Heart left ventricle (tissue), 16 donors: ENCODE results near the gene MED15. TPM values are rescaled to one million over a fixed set of nuclear protein-coding genes. Genes with fewer than 3 reads are reported as not detected.

Source experiments
- ATAC-seq, 4 donors: fragments of 200-7000 bp; cut with Tn5 transposase; one replicate each; pipeline ENCODE4 v1.9.1; 2020 to 2022; ENCODE audit warnings: moderate library complexity in 4 of 4, mild to moderate bottlenecking in 3 of 4, moderate number of reproducible peaks in 1 of 4
- DNase-seq, 5 donors: peaks; one replicate each; pipeline ENCODE4 v3.0.0-alpha.2; 2020
- H3K27ac ChIP-seq, 12 donors: fragments of 200-600 bp; sonication (generic) in 4 of 12; one replicate each; pipeline versions ENCODE4 v1.5.0 to v1.8.0; 2016 to 2022; ENCODE audit warnings: mild to moderate bottlenecking in 2 of 12
- H3K27me3 ChIP-seq, 9 donors: fragments of 200-600 bp; sonication (generic) in 2 of 9; one replicate each; pipeline versions ENCODE4 v1.5.1 to v1.8.0; 2016 to 2022; ENCODE audit warnings: mild to moderate bottlenecking in 3 of 9
- H3K36me3 ChIP-seq, 9 donors: fragments of 200-600 bp; sonication (generic) in 2 of 9; one replicate each; pipeline versions ENCODE4 v1.5.0 to v1.8.0; 2018 to 2022; ENCODE audit warnings: mild to moderate bottlenecking in 2 of 9
- H3K4me1 ChIP-seq, 12 donors: fragments of 200-600 bp; sonication (generic) in 4 of 12; one replicate each; pipeline versions ENCODE4 v1.5.0 to v1.8.0; 2016 to 2022; ENCODE audit warnings: mild to moderate bottlenecking in 3 of 12
- H3K4me3 ChIP-seq, 12 donors: fragments of 200-600 bp; sonication (generic) in 4 of 12; one replicate each; pipeline versions ENCODE4 v1.5.0 to v1.8.0; 2017 to 2022; ENCODE audit warnings: mild to moderate bottlenecking in 9 of 12, moderate library complexity in 4 of 12
- H3K9me3 ChIP-seq, 12 donors: fragments of 200-600 bp; sonication (generic) in 4 of 12; one replicate each; pipeline versions ENCODE4 v1.5.0 to v1.8.0; 2016 to 2022; ENCODE audit warnings: mild to moderate bottlenecking in 1 of 12
- CTCF ChIP-seq, 12 donors: fragments of 200-600 bp; sonication (generic) in 4 of 12; IDR thresholded peaks; one replicate each; pipeline versions ENCODE4 v1.5.0 to v1.8.0; 2018 to 2022; ENCODE audit warnings: antibody characterized with exemption in 12 of 12, mild to moderate bottlenecking in 5 of 12
- POLR2A ChIP-seq, 2 donors: fragments of 450-650 bp; IDR thresholded peaks; one replicate each; pipeline ENCODE4 v1.6.1; 2017; ENCODE audit warnings: antibody characterized with exemption in 2 of 2, mild to moderate bottlenecking in 2 of 2, moderate library complexity in 2 of 2
- WGBS, 4 donors: extraction: QIAGEN DNeasy Blood & Tissue Kit in 2 of 4; methylation state at CpG; one replicate each; pipeline versions ENCODE4 v1.1.5 to v1.1.7; 2013 to 2018; 5-methylcytosine and 5-hydroxymethylcytosine counted together
- intact Hi-C, 10 donors: fragments of 100-400 bp; cut with DNase I; formaldehyde crosslinking; loops; one replicate each; pipeline versions ENCODE4 v1.11.1 to v1.14.2; 2022
- polyA plus RNA-seq, 2 donors: library from polyadenylated mRNA; stranded (reverse); fragments of 200-250 nt; gene quantifications; one replicate each; pipeline ENCODE4 v1.2.3, GENCODE V29; 2013
- total RNA-seq, 9 donors: library from RNA; depleted of rRNA in 2 of 9; stranded (reverse); fragments of >200 nt in 2 of 9; fragmentation: NEBNext Ultra II Directional in 3 of 9; extraction: Animal tissue kit (Norgen Biotek cat#: 25700) in 3 of 9; gene quantifications; one replicate each; pipeline versions ENCODE4 v1.1.0 to v1.2.4, GENCODE V29; 2016 to 2023
- donor health status: ischemic (EF 13 %, LVEDD 7.1; RV severe dilation, severe dysfunction).
- donor health status: healthy with polysubstance abuse.
- donor health status: DM: no; HTN: yes; CAD: no.
- donor health status: DM: no; HTN: no; CAD: no.
- donor health status: ischemic (EF 25% LVEDD 6.9; RV normal size, moderate dysfunction).
- donor health status: ischemic (EF 25% LVEDD 5.7; RV mildly dilated, moderate dysfunction).
- donor health status: healthy.
- donor health status: DM: yes; HTN: yes; CAD: no.
- donor health status: ischemic (EF 35%, LVEDD 5.7; RV mildly dilated, moderate dysfunction).
- donor health status: nonischemic (EF 11% LVEDD 7.7; RV severe dilation, severe dysfunction).
- donor health status: DM: yes; HTN: yes; CAD: no.
- donor health status: PGD.
- donor health status: ischemic (EF 29% LVEDD 5.4; RV normal size, mild dysfunction).
- donor health status: nonischemic (EF 23%, LVEDD 6.1; RV moderate dilation, normal function).

Gene MED15
- total and polyA plus RNA-seq, 11 donors = 27.9 to 78.3 (median 43.0) TPM

- H3K4me3 ChIP-seq = no peak overlapping the region
- DNase-seq (no peak), ATAC-seq (no peak)
- peaks cover 0 to 80% (median 67%) of the 10 kb centered on the region in 9 donors for H3K36me3 ChIP-seq
- no peak for TF ChIP-seq POLR2A (IDR thresholded peaks at IDR 0.05)
- TF ChIP-seq CTCF (IDR thresholded peaks at IDR 0.05) = no peak
- intact Hi-C loops = no loop called here
- no peak overlapping the region for H3K27ac ChIP-seq
- no peaks in the 10 kb centered on the region for H3K9me3 ChIP-seq
- WGBS, 4 donors = 77 to 87% (median 84%) methylated on average over 23 to 26 of the region's 26 CpGs
- no peaks in the 10 kb centered on the region for H3K27me3 ChIP-seq
- no peaks in the 10 kb centered on the region for H3K4me1 ChIP-seq
Measured at GRCh38 chr22:20584872-20585638, 77.6 kb downstream of the MED15 start.

GRCh38 chr22:20585639-20586402 is 78.4 kb downstream of the MED15 start:
- no peak overlapping the region for H3K4me3 ChIP-seq
- peaks cover 0 to 73% (median 61%) of the 10 kb centered on the region in 9 donors for H3K36me3 ChIP-seq
- H3K9me3 ChIP-seq = no peaks in the 10 kb centered on the region
- WGBS, 4 donors = 85 to 100% (median 94%) methylated on average over 3 to 12 of the region's 12 CpGs
- no peak for TF ChIP-seq CTCF (IDR thresholded peaks at IDR 0.05)
- TF ChIP-seq POLR2A (IDR thresholded peaks at IDR 0.05) = no peak
- no peak overlapping the region for H3K27ac ChIP-seq
- DNase-seq = no peak
- intact Hi-C loops = no loop called here
- H3K4me1 ChIP-seq = no peaks in the 10 kb centered on the region
- ATAC-seq = no peak
- no peaks in the 10 kb centered on the region for H3K27me3 ChIP-seq

GRCh38 chr22:20586403-20586745 is 79.0 kb downstream of the MED15 start:
- H3K9me3 ChIP-seq = no peaks in the 10 kb centered on the region
- H3K4me3 ChIP-seq = no peak overlapping the region
- no peaks in the 10 kb centered on the region for H3K27me3 ChIP-seq
- intact Hi-C loops = no loop called here
- peaks cover 0 to 67% (median 58%) of the 10 kb centered on the region in 9 donors for H3K36me3 ChIP-seq
- no peak overlapping the region for H3K27ac ChIP-seq
- DNase-seq = no peak
- TF ChIP-seq CTCF (IDR thresholded peaks at IDR 0.05) = no peak
- TF ChIP-seq POLR2A (IDR thresholded peaks at IDR 0.05) = no peak
- WGBS, 4 donors = 92 to 96% (median 95%) methylated on average over 19 to 22 of the region's 22 CpGs
- ATAC-seq = no peak
- no peaks in the 10 kb centered on the region for H3K4me1 ChIP-seq

GRCh38 chr22:20587206-20587958 is 80.0 kb downstream of the MED15 start:
- intact Hi-C loops = no loop called here
- 76 to 88% (median 84%) methylated on average over 16 to 17 of the region's 17 CpGs for WGBS, 4 donors
- Histone ChIP-seq H3K4me3 (no peak overlapping the region), H3K27ac (no peak overlapping the region), H3K27me3 (no peaks in the 10 kb centered on the region), H3K36me3 (peaks cover 0 to 57% (median 51%) of the 10 kb centered on the region in 9 donors), H3K9me3 (no peaks in the 10 kb centered on the region), H3K4me1 (no peaks in the 10 kb centered on the region)
- ATAC-seq = no peak
- TF ChIP-seq CTCF (IDR thresholded peaks at IDR 0.05) = no peak
- TF ChIP-seq POLR2A (IDR thresholded peaks at IDR 0.05) = no peak
- no peak for DNase-seq
